Thyroid gland (tissue), 4 donors: ENCODE measurements around the gene SLC3A2.

Source experiments
- CTCF ChIP-seq, 6 experiments: fragments of 200-600 bp in 3 of 6; fragments of 450-650 bp in 3 of 6; sonication (generic) in 3 of 6; IDR thresholded peaks; one replicate each; pipeline ENCODE4 v1.5.1; 2016 to 2019; ENCODE audit warnings: antibody characterized with exemption in 6 of 6, mild to moderate bottlenecking in 2 of 6, inconsistent platforms in 1 of 6, moderate library complexity in 1 of 6
- POLR2A ChIP-seq, 2 donors: fragments of 450-650 bp; IDR thresholded peaks; one replicate each; pipeline ENCODE4 v1.6.1; 2017; ENCODE audit warnings: antibody characterized with exemption in 2 of 2, mild to moderate bottlenecking in 2 of 2, moderate library complexity in 1 of 2

DNA sequence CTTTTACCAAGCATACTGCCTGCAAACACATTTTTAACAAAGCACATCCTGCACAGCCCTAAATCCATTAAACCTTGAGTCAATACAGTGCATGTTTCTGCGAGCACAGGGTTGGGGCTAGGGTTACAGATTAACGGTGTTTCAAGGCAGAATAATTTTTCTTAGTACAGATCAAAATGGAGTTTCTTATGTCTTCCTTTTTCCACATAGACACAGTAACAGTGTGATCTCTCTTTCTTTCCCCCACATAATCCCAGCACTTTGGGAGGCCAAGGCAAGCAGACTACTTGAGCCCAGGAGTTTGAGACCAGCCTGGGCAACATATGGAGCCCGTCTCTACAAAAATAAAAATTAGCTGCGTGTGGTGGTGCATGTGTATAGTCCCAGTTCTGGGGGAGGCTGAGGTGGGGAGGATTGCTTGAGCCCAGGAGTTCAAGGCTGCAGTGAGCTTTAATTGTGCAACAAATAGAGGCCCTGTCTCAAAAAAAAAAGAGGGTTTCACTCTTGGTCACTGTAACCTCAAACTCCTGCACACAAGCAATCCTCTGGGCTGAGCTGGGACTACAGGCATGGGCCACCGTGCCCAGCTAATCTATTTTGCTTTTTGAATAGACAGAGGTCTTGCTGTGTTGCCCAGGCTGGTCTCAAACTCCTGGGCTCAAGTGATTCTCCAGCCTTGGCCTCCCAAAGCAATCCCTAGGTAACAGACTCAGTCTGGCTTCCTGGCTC is 19.7 kb upstream of the SLC3A2 start:
- TF ChIP-seq CTCF (IDR thresholded peaks at IDR 0.05), result no peak
- no peak for TF ChIP-seq POLR2A (IDR thresholded peaks at IDR 0.05)
